ACHN (cell line): Measurements from ENCODE around the gene BMPR1A.
"Not testable (repeated sequence)": the region's sequence is repeated elsewhere in the genome, so short reads cannot be mapped to it uniquely, and the experiment has no call there.

Experiments
- DNase-seq: peaks from one replicate; pipeline ENCODE4 v3.0.0-alpha.2; 2015
- in situ Hi-C: cut with HindIII; loops from 2 replicates; pipeline ENCODE4 v1.10.0; 2017; ENCODE audit warnings: low sequenced_read_pairs, low pct_ligation_motif_present, low pct_unique_long_range_greater_than_20kb

Gene BMPR1A

GRCh38 chr10:86823565-86823964, 67.1 kb downstream of the BMPR1A start:
- no peak for DNase-seq
- in situ Hi-C loops, result no loop called here

GRCh38 chr10:86824151-86824550, 67.7 kb downstream of the BMPR1A start:
- no peak for DNase-seq
- in situ Hi-C loops, result no loop called here

- in situ Hi-C loops, result no loop called here
- no peak for DNase-seq
These were observed 68.9 kb downstream of the BMPR1A start for GRCh38 chr10:86825366-86825765.

- in situ Hi-C loops, result no loop called here
- DNase-seq, result no peak
These were observed 71.2 kb downstream of the BMPR1A start for GRCh38 chr10:86827639-86828038.

- DNase-seq, result no peak
- in situ Hi-C loops, result no loop called here
These were observed 71.7 kb downstream of the BMPR1A start for GRCh38 chr10:86828145-86828544.

GRCh38 chr10:86829472-86829871, 73.1 kb downstream of the BMPR1A start:
- no peak for DNase-seq
- in situ Hi-C loops, result no loop called here

- no peak for DNase-seq
- in situ Hi-C loops, result no loop called here
These were observed 73.7 kb downstream of the BMPR1A start for GRCh38 chr10:86830043-86830591.

GRCh38 chr10:86833969-86834368, 77.5 kb downstream of the BMPR1A start:
- in situ Hi-C loops, result no loop called here

GRCh38 chr10:86836044-86836443, 79.6 kb downstream of the BMPR1A start:
- DNase-seq, result no peak
- in situ Hi-C loops, result no loop called here

More at GRCh38 chr10:86833969-86834368, 77.5 kb downstream of the BMPR1A start:
- DNase-seq, result no peak

- no peak for DNase-seq
- in situ Hi-C loops, result no loop called here
These were observed 81.2 kb downstream of the BMPR1A start for GRCh38 chr10:86837663-86838062.

- in situ Hi-C loops, result no loop called here
- no peak for DNase-seq
These were observed 84.1 kb downstream of the BMPR1A start for GRCh38 chr10:86840498-86840897.

GRCh38 chr10:86846088-86846487, 89.7 kb downstream of the BMPR1A start:
- DNase-seq, result no peak
- in situ Hi-C loops, result no loop called here

GRCh38 chr10:86848747-86849146, 92.3 kb downstream of the BMPR1A start:
- in situ Hi-C loops, result no loop called here
- DNase-seq, result no peak

- DNase-seq, result no peak
- in situ Hi-C loops, result no loop called here
These were observed 92.9 kb downstream of the BMPR1A start for GRCh38 chr10:86849181-86849894.

- in situ Hi-C loops, result no loop called here
These were observed 94.1 kb downstream of the BMPR1A start for GRCh38 chr10:86850481-86850880.

GRCh38 chr10:86851328-86852207, 95.1 kb downstream of the BMPR1A start:
- in situ Hi-C loops, result no loop called here
- no peak for DNase-seq

More at GRCh38 chr10:86850481-86850880, 94.1 kb downstream of the BMPR1A start:
- DNase-seq, result no peak

GRCh38 chr10:86853582-86853981, 97.2 kb downstream of the BMPR1A start:
- in situ Hi-C loops, DNase-seq: not testable (repeated sequence)

GRCh38 chr10:86855513-86855912, 99.1 kb downstream of the BMPR1A start:
- in situ Hi-C loops, result no loop called here
- DNase-seq, result no peak

- DNase-seq, result no peak
- in situ Hi-C loops, result no loop called here
These were observed 99.7 kb downstream of the BMPR1A start for GRCh38 chr10:86856156-86856555.
